ENCODE measurements around the gene LNPK. TPM values are rescaled to one million over a fixed set of nuclear protein-coding genes. Genes with fewer than 3 reads are reported as not detected.
"Not testable (repeated sequence)": the region's sequence is repeated elsewhere in the genome, so short reads cannot be mapped to it uniquely, and the experiment has no call there.

Gene LNPK
- polyA plus RNA-seq, 1 donor, result 17.9 TPM

DNA sequence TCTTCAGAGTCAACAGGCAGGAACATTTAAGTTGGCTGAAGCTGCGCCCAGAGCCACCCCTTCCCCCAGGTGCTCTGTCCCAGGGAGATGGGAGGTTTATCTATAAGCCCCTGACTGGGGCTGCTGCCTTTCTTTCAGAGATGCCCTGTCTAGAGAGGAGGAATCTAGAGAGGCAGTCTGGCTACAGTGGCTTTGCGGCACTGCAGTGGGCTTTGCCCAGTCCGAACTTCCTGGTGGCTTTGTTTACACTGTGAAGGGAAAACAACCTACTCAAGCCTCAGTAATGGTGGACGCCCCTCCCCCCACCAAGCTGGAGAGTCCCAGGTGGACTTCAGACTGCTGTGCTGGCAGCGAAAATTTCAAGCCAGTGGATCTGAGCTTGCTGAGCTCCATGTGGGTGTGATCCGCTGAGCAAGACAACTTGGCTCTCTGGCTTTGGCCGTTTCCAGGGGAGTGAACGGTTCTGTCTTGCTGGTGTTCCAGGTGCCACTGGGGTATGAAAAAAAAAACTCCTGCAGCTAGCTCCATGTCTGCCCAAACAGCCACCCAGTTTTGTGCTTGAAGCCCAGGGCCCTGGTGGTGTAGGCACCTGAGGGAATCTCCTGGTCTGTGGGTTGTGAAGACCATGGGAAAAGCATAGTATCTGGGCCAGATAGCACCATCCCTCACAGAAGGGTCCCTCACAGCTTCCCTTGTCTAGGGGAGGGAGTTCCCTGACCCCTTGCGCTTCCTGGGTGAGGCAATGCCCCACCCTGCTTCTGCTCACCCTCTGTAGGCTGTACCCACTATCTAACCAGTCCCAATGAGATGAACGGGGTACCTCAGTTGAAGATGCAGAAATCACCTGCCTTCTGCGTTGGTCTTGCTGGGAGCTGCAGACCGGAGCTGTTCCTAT, 88.0 kb downstream of the LNPK start:
- H3K9me3 ChIP-seq (ENCODE audit: control insufficient read depth, low read depth, low read length); H3K36me3 ChIP-seq (ENCODE audit: control insufficient read depth, insufficient read depth, low read length); DNase-seq; H3K4me1 ChIP-seq (ENCODE audit: control insufficient read depth, insufficient read depth, low read length); H3K27ac ChIP-seq (ENCODE audit: low read length); H3K4me3 ChIP-seq (ENCODE audit: low read length); H3K27me3 ChIP-seq (ENCODE audit: control insufficient read depth, insufficient read depth, low read length): not testable (repeated sequence)
- WGBS (ENCODE audit: insufficient coverage, low lambda C conversion rate), result no CpG with 5 or more reads among the region's 12 CpGs

GRCh38 chr2:175913267-175913666, 88.8 kb downstream of the LNPK start:
- not testable (repeated sequence) for H3K4me3 ChIP-seq (ENCODE audit: low read length); DNase-seq; H3K4me1 ChIP-seq (ENCODE audit: control insufficient read depth, insufficient read depth, low read length); H3K9me3 ChIP-seq (ENCODE audit: control insufficient read depth, low read depth, low read length); H3K27ac ChIP-seq (ENCODE audit: low read length); H3K36me3 ChIP-seq (ENCODE audit: control insufficient read depth, insufficient read depth, low read length); H3K27me3 ChIP-seq (ENCODE audit: control insufficient read depth, insufficient read depth, low read length)
- no CpG with 5 or more reads among the region's 2 CpGs for WGBS (ENCODE audit: insufficient coverage, low lambda C conversion rate)

DNA sequence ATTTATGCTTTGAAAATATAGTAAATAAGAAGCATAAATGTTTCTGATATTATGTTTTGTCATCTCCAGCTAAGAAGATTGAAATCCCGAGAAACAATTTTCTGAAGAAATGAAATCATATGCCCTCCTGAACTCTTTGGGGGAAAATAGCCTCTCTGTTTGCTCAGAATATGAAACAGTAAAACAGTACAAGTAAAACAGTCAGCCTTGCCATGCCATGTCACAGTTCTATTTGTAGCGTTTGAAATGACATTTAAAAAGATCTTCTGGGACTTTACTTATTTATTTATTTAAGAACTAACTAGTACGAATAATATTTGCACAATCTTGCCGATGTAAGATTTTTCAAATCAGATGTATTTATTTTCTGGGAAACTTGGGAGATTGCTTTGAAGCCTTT, 98.0 kb downstream of the LNPK start:
- no peak for DNase-seq
- Histone ChIP-seq H3K9me3 (ENCODE audit: control insufficient read depth, low read depth, low read length) (no peaks in the 10 kb centered on the region), H3K27ac (ENCODE audit: low read length) (no peak overlapping the region), H3K4me3 (ENCODE audit: low read length) (no peak overlapping the region), H3K27me3 (ENCODE audit: control insufficient read depth, insufficient read depth, low read length) (no peaks in the 10 kb centered on the region), H3K36me3 (ENCODE audit: control insufficient read depth, insufficient read depth, low read length) (no peaks in the 10 kb centered on the region), H3K4me1 (ENCODE audit: control insufficient read depth, insufficient read depth, low read length) (no peaks in the 10 kb centered on the region)
- WGBS (ENCODE audit: insufficient coverage, low lambda C conversion rate), result 86% methylated on average over 3 of the region's 4 CpGs

GRCh38 chr2:175903384-175903936, 98.6 kb downstream of the LNPK start:
- Histone ChIP-seq H3K4me3 (ENCODE audit: low read length) (no peak overlapping the region), H3K9me3 (ENCODE audit: control insufficient read depth, low read depth, low read length) (no peaks in the 10 kb centered on the region), H3K36me3 (ENCODE audit: control insufficient read depth, insufficient read depth, low read length) (no peaks in the 10 kb centered on the region), H3K4me1 (ENCODE audit: control insufficient read depth, insufficient read depth, low read length) (no peaks in the 10 kb centered on the region), H3K27me3 (ENCODE audit: control insufficient read depth, insufficient read depth, low read length) (no peaks in the 10 kb centered on the region), H3K27ac (ENCODE audit: low read length) (no peak overlapping the region)
- WGBS (ENCODE audit: insufficient coverage, low lambda C conversion rate), result 100% methylated on average over 1 of the region's 1 CpG
- DNase-seq, result no peak

DNA sequence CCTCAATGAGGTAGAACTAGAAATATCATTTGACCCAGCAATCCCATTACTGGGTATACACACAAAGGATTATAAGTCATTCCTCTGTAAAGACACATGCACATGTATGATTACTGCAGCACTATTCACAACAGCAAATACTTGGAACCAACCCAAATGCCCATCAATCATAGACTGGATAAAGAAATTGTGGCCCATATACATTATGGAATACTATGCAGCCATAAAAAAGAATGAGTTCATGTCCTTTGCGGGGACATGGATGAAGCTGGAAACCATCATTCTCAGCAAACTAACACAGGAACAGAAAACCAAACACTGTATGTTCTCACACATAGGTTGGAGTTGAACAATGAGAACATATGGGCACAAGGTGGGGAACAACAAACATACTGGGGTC, 106.1 kb downstream of the LNPK start:
- not testable (repeated sequence) for H3K9me3 ChIP-seq (ENCODE audit: control insufficient read depth, low read depth, low read length); H3K36me3 ChIP-seq (ENCODE audit: control insufficient read depth, insufficient read depth, low read length); H3K4me1 ChIP-seq (ENCODE audit: control insufficient read depth, insufficient read depth, low read length); DNase-seq; H3K27me3 ChIP-seq (ENCODE audit: control insufficient read depth, insufficient read depth, low read length); H3K4me3 ChIP-seq (ENCODE audit: low read length); H3K27ac ChIP-seq (ENCODE audit: low read length)
- no CpG with 5 or more reads among the region's 1 CpG for WGBS (ENCODE audit: insufficient coverage, low lambda C conversion rate)

DNA sequence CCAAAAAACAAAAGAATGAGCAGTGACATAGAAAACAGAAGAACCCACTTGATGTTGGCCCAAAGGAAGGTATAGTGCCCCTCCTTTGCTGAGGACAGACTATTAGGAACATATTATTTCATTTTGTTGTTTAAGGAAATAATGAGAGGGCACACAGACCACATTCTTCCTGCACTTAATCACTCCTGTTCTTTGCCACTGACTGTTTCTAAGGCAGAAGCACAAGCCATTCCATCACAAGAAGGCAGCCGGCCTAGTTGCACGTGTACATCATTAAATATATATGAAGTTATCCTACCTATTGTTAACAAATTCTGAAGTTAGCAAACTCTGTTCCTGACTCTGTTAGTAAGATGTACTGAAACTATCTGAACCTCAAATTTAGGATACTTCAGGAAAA, 110.0 kb downstream of the LNPK start:
- H3K36me3 ChIP-seq (ENCODE audit: control insufficient read depth, insufficient read depth, low read length), result no peaks in the 10 kb centered on the region
- H3K4me1 ChIP-seq (ENCODE audit: control insufficient read depth, insufficient read depth, low read length), result no peaks in the 10 kb centered on the region
- no peaks in the 10 kb centered on the region for H3K9me3 ChIP-seq (ENCODE audit: control insufficient read depth, low read depth, low read length)
- no peak overlapping the region for H3K27ac ChIP-seq (ENCODE audit: low read length)
- DNase-seq, result no peak
- no CpG with 5 or more reads among the region's 2 CpGs for WGBS (ENCODE audit: insufficient coverage, low lambda C conversion rate)
- peaks cover 9% of the 10 kb centered on the region for H3K27me3 ChIP-seq (ENCODE audit: control insufficient read depth, insufficient read depth, low read length)
- H3K4me3 ChIP-seq (ENCODE audit: low read length), result no peak overlapping the region

GRCh38 chr2:175890636-175891242, 111.3 kb downstream of the LNPK start:
- no peak overlapping the region for H3K4me3 ChIP-seq (ENCODE audit: low read length)
- no peak overlapping the region for H3K27ac ChIP-seq (ENCODE audit: low read length)
- peaks cover 11% of the 10 kb centered on the region for H3K27me3 ChIP-seq (ENCODE audit: control insufficient read depth, insufficient read depth, low read length)
- no peaks in the 10 kb centered on the region for H3K9me3 ChIP-seq (ENCODE audit: control insufficient read depth, low read depth, low read length)
- no peak for DNase-seq
- 80% methylated on average over 2 of the region's 9 CpGs for WGBS (ENCODE audit: insufficient coverage, low lambda C conversion rate)
- H3K4me1 ChIP-seq (ENCODE audit: control insufficient read depth, insufficient read depth, low read length), result no peaks in the 10 kb centered on the region
- no peaks in the 10 kb centered on the region for H3K36me3 ChIP-seq (ENCODE audit: control insufficient read depth, insufficient read depth, low read length)

GRCh38 chr2:175889701-175890302, 112.3 kb downstream of the LNPK start:
- peaks cover 11% of the 10 kb centered on the region for H3K27me3 ChIP-seq (ENCODE audit: control insufficient read depth, insufficient read depth, low read length)
- no peaks in the 10 kb centered on the region for H3K36me3 ChIP-seq (ENCODE audit: control insufficient read depth, insufficient read depth, low read length)
- no peak for DNase-seq
- WGBS (ENCODE audit: insufficient coverage, low lambda C conversion rate), result 92% methylated on average over 2 of the region's 3 CpGs
- H3K4me1 ChIP-seq (ENCODE audit: control insufficient read depth, insufficient read depth, low read length), result no peaks in the 10 kb centered on the region
- no peak overlapping the region for H3K27ac ChIP-seq (ENCODE audit: low read length)
- no peaks in the 10 kb centered on the region for H3K9me3 ChIP-seq (ENCODE audit: control insufficient read depth, low read depth, low read length)
- no peak overlapping the region for H3K4me3 ChIP-seq (ENCODE audit: low read length)

- Histone ChIP-seq H3K9me3 (ENCODE audit: control insufficient read depth, low read depth, low read length) (no peaks in the 10 kb centered on the region), H3K4me3 (ENCODE audit: low read length) (no peak overlapping the region), H3K36me3 (ENCODE audit: control insufficient read depth, insufficient read depth, low read length) (no peaks in the 10 kb centered on the region), H3K27ac (ENCODE audit: low read length) (no peak overlapping the region), H3K27me3 (ENCODE audit: control insufficient read depth, insufficient read depth, low read length) (peaks cover 11% of the 10 kb centered on the region), H3K4me1 (ENCODE audit: control insufficient read depth, insufficient read depth, low read length) (no peaks in the 10 kb centered on the region)
- no peak for DNase-seq
- WGBS (ENCODE audit: insufficient coverage, low lambda C conversion rate), result 100% methylated on average over 1 of the region's 2 CpGs
Measured at GRCh38 chr2:175887776-175888175, 114.3 kb downstream of the LNPK start.

DNA sequence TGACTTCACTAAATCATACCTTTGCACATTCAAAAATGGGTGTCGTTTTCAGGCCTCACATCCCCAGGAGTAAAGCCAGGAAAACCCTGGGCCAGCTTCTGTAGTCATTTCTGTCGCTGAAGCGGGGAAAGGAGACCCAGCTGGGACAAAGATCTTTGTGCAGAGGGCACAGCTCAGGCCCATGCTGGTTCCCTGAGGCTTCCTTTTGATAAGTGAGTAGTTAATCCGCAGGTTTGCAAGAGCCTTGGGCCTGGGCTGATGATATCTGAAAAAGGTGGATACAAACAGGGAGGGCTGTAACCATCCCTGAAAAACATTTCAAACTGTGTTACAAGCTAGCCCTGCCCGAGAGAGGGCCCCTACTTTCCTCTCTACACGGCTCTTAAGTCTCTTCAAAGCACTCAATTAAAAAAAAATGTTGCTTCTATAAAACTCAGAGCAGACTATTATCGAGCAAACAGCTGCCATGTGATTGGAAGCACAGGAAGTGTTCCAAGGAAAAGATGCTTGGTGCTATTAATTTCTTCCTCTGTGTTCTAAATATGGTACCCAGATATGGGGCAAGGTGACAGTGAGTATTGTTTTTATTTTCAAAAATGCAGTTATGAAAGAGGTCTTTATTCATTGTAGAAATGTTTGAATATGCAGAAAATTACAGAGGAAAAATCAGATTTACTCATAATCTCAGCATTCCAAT, 117.2 kb downstream of the LNPK start:
- Histone ChIP-seq H3K36me3 (ENCODE audit: control insufficient read depth, insufficient read depth, low read length) (no peaks in the 10 kb centered on the region), H3K27ac (ENCODE audit: low read length) (no peak overlapping the region), H3K4me1 (ENCODE audit: control insufficient read depth, insufficient read depth, low read length) (no peaks in the 10 kb centered on the region), H3K27me3 (ENCODE audit: control insufficient read depth, insufficient read depth, low read length) (peaks cover 14% of the 10 kb centered on the region), H3K9me3 (ENCODE audit: control insufficient read depth, low read depth, low read length) (no peaks in the 10 kb centered on the region), H3K4me3 (ENCODE audit: low read length) (no peak overlapping the region)
- DNase-seq, result no peak
- whole genome bisulfite sequencing (ENCODE audit: insufficient coverage, low lambda C conversion rate), result no CpG with 5 or more reads among the region's 7 CpGs
